ENCODE results near the gene NR2E3.

DNA sequence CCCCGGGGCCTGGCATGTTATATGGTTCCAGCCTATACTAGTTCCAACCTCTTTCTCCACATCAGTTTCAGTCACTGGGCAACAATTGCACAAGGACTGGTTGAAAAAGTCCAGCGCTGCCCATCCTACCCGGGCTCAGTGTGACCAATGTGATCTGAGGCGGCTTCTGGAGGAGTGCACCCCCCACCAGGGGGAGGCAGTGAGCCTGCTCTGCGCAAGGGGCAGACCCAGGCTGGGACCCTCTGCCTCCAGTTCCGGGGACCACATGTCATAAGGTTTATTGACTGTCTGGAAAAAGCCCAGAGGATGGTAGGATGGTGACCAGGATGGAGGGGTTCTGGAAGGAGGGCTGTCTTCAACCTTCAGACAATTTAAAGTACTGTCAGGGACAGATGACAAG lies 25.6 kb upstream of the NR2E3 start:
- no peak for TF ChIP-seq GATA1 (IDR thresholded peaks at IDR 0.05; ENCODE audit: low read depth, low read length)
- no peak for TF ChIP-seq POLR2A (IDR thresholded peaks at IDR 0.05; ENCODE audit: low read length)
